Prostate gland (tissue), 2 donors: Measurements from ENCODE around the gene TAPBP.

Experiments used
- CTCF ChIP-seq, 4 experiments: fragments of 200-600 bp in 2 of 4; fragments of 450-650 bp in 2 of 4; sonication (generic) in 2 of 4; IDR thresholded peaks; 1 replicate in 3 of 4; 2 replicates in 1 of 4; pipeline ENCODE4 v1.5.1; 2016 to 2019; ENCODE audit warnings: antibody characterized with exemption in 4 of 4, mild to moderate bottlenecking in 2 of 4, moderate library complexity in 2 of 4
- POLR2A ChIP-seq: fragments of 450-650 bp; IDR thresholded peaks from one replicate; pipeline ENCODE4 v1.6.1; 2016; ENCODE audit warnings: antibody characterized with exemption, mild to moderate bottlenecking
- POLR2AphosphoS5 ChIP-seq: sonication (generic); formaldehyde crosslinking; IDR thresholded peaks from one replicate; pipeline ENCODE4 v1.6.1; 2017; ENCODE audit warnings: antibody characterized with exemption

GRCh38 chr6:33254591-33254990 is 59.3 kb downstream of the TAPBP start:
- no peak for TF ChIP-seq CTCF (IDR thresholded peaks at IDR 0.05)
- TF ChIP-seq POLR2A, result no peak
- TF ChIP-seq POLR2AphosphoS5, result no peak
